GM12873 (cell line): ENCODE results near the gene MMEL1.

Experiments
- CTCF ChIP-seq: IDR thresholded peaks from 2 replicates; pipeline ENCODE4 v1.5.1; 2012; ENCODE audit warnings: low read depth, mild to moderate bottlenecking, moderate library complexity, low read length, control low read depth; ENCODE audit not compliant: insufficient read depth; ENCODE audit errors: missing control alignments

Gene MMEL1

GRCh38 chr1:2632561-2633361 lies at the start of gene MMEL1:
TSS of gene MMEL1 (minus strand) at chr1:2633016. CDS start at chr1:2629484, 3,532 bp downstream.
- TF ChIP-seq CTCF: no peak

GRCh38 chr1:2650967-2651645 lies 18.3 kb upstream of the MMEL1 start:
- TF ChIP-seq CTCF: no peak

GRCh38 chr1:2646837-2647236 lies 14.0 kb upstream of the MMEL1 start:
- no peak for TF ChIP-seq CTCF

- TF ChIP-seq CTCF: no peak
These were observed 13.0 kb upstream of the MMEL1 start for GRCh38 chr1:2645776-2646175.

GRCh38 chr1:2645143-2645542 lies 12.3 kb upstream of the MMEL1 start:
- TF ChIP-seq CTCF: no peak

GRCh38 chr1:2644591-2645101 lies 11.8 kb upstream of the MMEL1 start:
- no peak for TF ChIP-seq CTCF

GRCh38 chr1:2644171-2644570 lies 11.4 kb upstream of the MMEL1 start:
- no peak for TF ChIP-seq CTCF
